Left cardiac atrium (tissue), 4 donors: ENCODE measurements around the gene FCSK. TPM values are rescaled to one million over a fixed set of nuclear protein-coding genes. Genes with fewer than 3 reads are reported as not detected.
A peak's percentile ranks its signal among the peaks of the same experiment; 100 is the strongest.
"Not testable (repeated sequence)": the region's sequence is repeated elsewhere in the genome, so short reads cannot be mapped to it uniquely, and the experiment has no call there.

Experiments
- ATAC-seq, 2 donors: fragments of 200-7000 bp; cut with Tn5 transposase; one replicate each; pipeline ENCODE4 v1.9.1; 2020; ENCODE audit warnings: mild to moderate bottlenecking in 2 of 2, moderate library complexity in 2 of 2
- DNase-seq: peaks from one replicate; pipeline ENCODE4 v3.0.0-alpha.2; 2020
- intact Hi-C, 2 donors: fragments of 100-400 bp; cut with DNase I; formaldehyde crosslinking; loops; one replicate each; pipeline versions ENCODE4 v1.14.1 to v1.15.1; 2022 to 2023
- total RNA-seq, 2 donors: library from RNA; stranded (reverse); fragmentation: NEBNext Ultra II Directional; extraction: Animal tissue kit (Norgen Biotek cat#: 25700); gene quantifications; one replicate each; pipeline ENCODE4 v1.2.1, GENCODE V29; 2021
- donor health status: DM: no; HTN: yes; CAD: no.
- donor health status: DM: no; HTN: yes; CAD: no; lungs with severe emphysema.
- donor health status: DM: yes; HTN: yes; CAD: no.
- donor health status: Dilated cardiomyopathy.

Gene FCSK
- total RNA-seq, 2 donors from 2014 or later = 9.5 to 11.4 TPM

- ATAC-seq (no peak), DNase-seq (no peak)
- intact Hi-C loops = no loop called here
Observed at GRCh38 chr16:70494777-70495176, 40.4 kb downstream of the FCSK start.

- intact Hi-C loops = no loop called here
- ATAC-seq (no peak), DNase-seq (no peak)
Observed at GRCh38 chr16:70495425-70496182, 41.2 kb downstream of the FCSK start.

GRCh38 chr16:70496513-70496912, 42.1 kb downstream of the FCSK start:
- ATAC-seq (no peak), DNase-seq (no peak)
- intact Hi-C loops = no loop called here

- ATAC-seq (no peak), DNase-seq (no peak)
- intact Hi-C loops = no loop called here
Observed at GRCh38 chr16:70508752-70509151, 54.4 kb downstream of the FCSK start.

GRCh38 chr16:70510216-70510615, 55.8 kb downstream of the FCSK start:
- intact Hi-C loops = no loop called here

GRCh38 chr16:70511833-70512232, 57.4 kb downstream of the FCSK start:
- no peak for DNase-seq
- intact Hi-C loops = no loop called here
- no peak for ATAC-seq

More at GRCh38 chr16:70510216-70510615, 55.8 kb downstream of the FCSK start:
- no peak for DNase-seq
- ATAC-seq = no peak

- intact Hi-C loops = no loop called here
- DNase-seq = no peak
- no peak for ATAC-seq
Observed at GRCh38 chr16:70512456-70512855, 58.1 kb downstream of the FCSK start.

GRCh38 chr16:70520612-70521297, 66.4 kb downstream of the FCSK start:
- ATAC-seq = no peak
- intact Hi-C loops = no loop called here

GRCh38 chr16:70522216-70523075, 68.1 kb downstream of the FCSK start:
- ATAC-seq = no peak
- DNase-seq = no peak
- intact Hi-C loops = no loop called here

More at GRCh38 chr16:70520612-70521297, 66.4 kb downstream of the FCSK start:
- DNase-seq = no peak

GRCh38 chr16:70523076-70523742, 68.8 kb downstream of the FCSK start, which contains the start of gene COG4:
Gene COG4, minus strand, starts transcription at chr16:70523554. Its CDS starts 11 bp downstream, at chr16:70523543.
- peak; percentile 91 for DNase-seq
- peak; percentile 91 to 92 for ATAC-seq
- intact Hi-C loops = no loop called here

- DNase-seq = peak; percentile 75
- intact Hi-C loops = no loop called here
- ATAC-seq = peak; percentile 84 to 85
Observed at GRCh38 chr16:70523743-70524398, 69.5 kb downstream of the FCSK start, which contains the start of gene SF3B3. Gene SF3B3, plus strand, starts transcription at chr16:70523816. Its CDS starts 2,841 bp downstream, at chr16:70526657.

- peak; percentile 8 to 22 for ATAC-seq
- DNase-seq, intact Hi-C loops: not testable (repeated sequence)
Observed at GRCh38 chr16:70524399-70524825, 70.0 kb downstream of the FCSK start.

GRCh38 chr16:70526403-70526802, 72.0 kb downstream of the FCSK start:
- intact Hi-C loops = loop anchor here in 1 of 2 donors (5.0 kb wide), 1 partner anchor 46 kb away; no protein-coding TSS in a partner anchor
- DNase-seq (no peak), ATAC-seq (no peak)

GRCh38 chr16:70527315-70527996, 73.1 kb downstream of the FCSK start:
- intact Hi-C loops = loop anchor here in 1 of 2 donors (5.0 kb wide), 1 partner anchor 45 kb away; no protein-coding TSS in a partner anchor
- DNase-seq = no peak
- ATAC-seq = no peak

GRCh38 chr16:70529051-70529777, 74.8 kb downstream of the FCSK start:
- DNase-seq (no peak), ATAC-seq (peak in 1 of 2 donors; percentile 30)
- intact Hi-C loops = loop anchor here in 1 of 2 donors (5.0 kb wide), 1 partner anchor 43 kb away; no protein-coding TSS in a partner anchor
